PC-3 (cell line): ENCODE data around the gene MRPL27. TPM values are rescaled to one million over a fixed set of nuclear protein-coding genes. Genes with fewer than 3 reads are reported as not detected.

Experiments
- ATAC-seq: fragments of 200-7000 bp; cut with Tn5 transposase; 2 replicates; pipeline ENCODE4 v1.9.1; 2020; ENCODE audit warnings: mild to moderate bottlenecking, moderate library complexity
- BruUV-seq: library from RNA; stranded (reverse); fragments of 400-500 nt; replicated peaks from 2 replicates; lab custom pipeline; 2021; lab: Mats Ljungman, UMichigan
- CTCF ChIA-PET: fragments of 300-600 bp; sonication (Branson Sonifier 250); formaldehyde crosslinking; loops from one replicate; lab custom pipeline; 2022; ENCODE audit warnings: antibody characterized with exemption; lab: Charles Lee
- POLR2A ChIA-PET: fragments of 300-600 bp; sonication (Branson Sonifier 250); formaldehyde crosslinking; loops from one replicate; lab custom pipeline; 2022; ENCODE audit warnings: antibody characterized with exemption; ENCODE audit not compliant: unreplicated experiment; lab: Charles Lee
- DNase-seq: peaks from one replicate; pipeline ENCODE4 v3.0.0-alpha.2; 2015
- H2AFZ ChIP-seq: fragments of 300-600 bp; sonication (generic); 2 replicates; pipeline ENCODE4 v1.6.0; 2016; ENCODE audit warnings: antibody characterized with exemption, low read length
- H3F3A ChIP-seq: fragments of 300-600 bp; sonication (generic); one replicate; pipeline ENCODE4 v1.6.0; 2017; ENCODE audit warnings: antibody characterized with exemption, low read length, control low read depth, mild to moderate bottlenecking; ENCODE audit not compliant: unreplicated experiment
- H3K27ac ChIP-seq: fragments of 300-600 bp; sonication (generic); 2 replicates; pipeline ENCODE4 v1.5.1; 2016; ENCODE audit warnings: mild to moderate bottlenecking, low read length
- H3K27me3 ChIP-seq: fragments of 300-600 bp; sonication (generic); 2 replicates; pipeline ENCODE4 v1.6.1; 2016; ENCODE audit warnings: low read length, mixed read lengths
- H3K36me3 ChIP-seq: fragments of 300-600 bp; sonication (generic); 2 replicates; pipeline ENCODE4 v1.6.1; 2016; ENCODE audit warnings: low read depth, mixed run types, low read length, mixed read lengths
- H3K4me1 ChIP-seq: fragments of 300-600 bp; sonication (generic); 2 replicates; pipeline ENCODE4 v1.5.1; 2016; ENCODE audit warnings: low read length; ENCODE audit not compliant: insufficient read depth
- H3K4me2 ChIP-seq: fragments of 300-600 bp; sonication (generic); 2 replicates; pipeline ENCODE4 v1.6.0; 2016; ENCODE audit warnings: low read length
- H3K4me3 ChIP-seq: fragments of 300-600 bp; sonication (generic); 2 replicates; pipeline ENCODE4 v1.5.1; 2016; ENCODE audit warnings: mild to moderate bottlenecking, low read length, mixed read lengths
- H3K79me2 ChIP-seq: fragments of 300-600 bp; sonication (generic); 2 replicates; pipeline ENCODE4 v1.6.1; 2017; ENCODE audit warnings: low read length, mixed read lengths
- H3K9ac ChIP-seq: fragments of 300-600 bp; sonication (generic); 2 replicates; pipeline ENCODE4 v1.6.0; 2016; ENCODE audit warnings: mild to moderate bottlenecking, low read length
- H3K9me2 ChIP-seq: fragments of 300-600 bp; sonication (generic); replicated peaks from 2 replicates; pipeline ENCODE4 v1.6.1; 2016; ENCODE audit warnings: mixed run types, low read length, mixed read lengths
- H3K9me3 ChIP-seq: fragments of 300-600 bp; sonication (generic); 2 replicates; pipeline ENCODE4 v1.6.1; 2016; ENCODE audit warnings: low read length, mixed read lengths
- H4K20me1 ChIP-seq: fragments of 300-600 bp; sonication (generic); 2 replicates; pipeline ENCODE4 v1.6.1; 2016; ENCODE audit warnings: low read length, mixed read lengths
- EZH2 ChIP-seq: fragments of 300-600 bp; sonication (generic); IDR thresholded peaks from one replicate; pipeline ENCODE4 v1.6.1; 2017; ENCODE audit warnings: antibody characterized with exemption, mild to moderate bottlenecking, low read length; ENCODE audit not compliant: unreplicated experiment
- EZH2phosphoT487 ChIP-seq: fragments of 300-600 bp; sonication (generic); IDR thresholded peaks from 2 replicates; pipeline ENCODE4 v1.6.1; 2018; ENCODE audit warnings: mild to moderate bottlenecking, antibody characterized with exemption, low read length, borderline replicate concordance
- intact Hi-C: fragments of 100-400 bp; cut with micrococcal nuclease; formaldehyde crosslinking; loops from 2 replicates; pipeline ENCODE4 v1.9.0; 2023
- total RNA-seq: library from RNA; depleted of rRNA; stranded (reverse); fragments of >200 nt; gene quantifications from 2 replicates; pipeline ENCODE4 v1.2.3, GENCODE V29; 2014
- TF ChIP-seq, protein P1 (sequence below): fragments of 300-600 bp; sonication (generic); conservative IDR thresholded peaks from 2 replicates; pipeline ENCODE4 v1.5.1; 2017; ENCODE audit warnings: antibody characterized with exemption, low read depth, mild to moderate bottlenecking, low read length

Gene MRPL27
- total RNA-seq, 1 experiment from 2014 or later = 168 TPM

DNA sequence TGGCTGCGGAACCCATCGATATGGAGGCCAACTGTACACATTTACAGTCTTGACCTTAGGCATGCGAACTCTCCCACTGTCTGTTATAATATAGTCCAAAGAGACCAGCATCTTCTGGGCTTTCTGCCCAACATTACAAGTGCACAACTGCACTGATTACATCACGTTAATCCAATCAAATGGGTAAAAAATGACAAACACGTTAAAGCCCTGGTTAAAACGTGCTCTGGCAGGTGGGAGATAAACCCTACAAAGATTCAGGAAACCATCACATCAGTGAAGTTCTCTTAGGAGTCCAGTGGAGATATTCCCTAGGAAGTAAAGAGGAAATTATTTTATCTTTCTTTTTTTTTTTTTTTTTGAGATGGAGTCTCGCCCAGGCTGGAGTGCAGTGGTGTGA is 50.7 kb downstream of the MRPL27 start:
- TF ChIP-seq, protein P1, sequence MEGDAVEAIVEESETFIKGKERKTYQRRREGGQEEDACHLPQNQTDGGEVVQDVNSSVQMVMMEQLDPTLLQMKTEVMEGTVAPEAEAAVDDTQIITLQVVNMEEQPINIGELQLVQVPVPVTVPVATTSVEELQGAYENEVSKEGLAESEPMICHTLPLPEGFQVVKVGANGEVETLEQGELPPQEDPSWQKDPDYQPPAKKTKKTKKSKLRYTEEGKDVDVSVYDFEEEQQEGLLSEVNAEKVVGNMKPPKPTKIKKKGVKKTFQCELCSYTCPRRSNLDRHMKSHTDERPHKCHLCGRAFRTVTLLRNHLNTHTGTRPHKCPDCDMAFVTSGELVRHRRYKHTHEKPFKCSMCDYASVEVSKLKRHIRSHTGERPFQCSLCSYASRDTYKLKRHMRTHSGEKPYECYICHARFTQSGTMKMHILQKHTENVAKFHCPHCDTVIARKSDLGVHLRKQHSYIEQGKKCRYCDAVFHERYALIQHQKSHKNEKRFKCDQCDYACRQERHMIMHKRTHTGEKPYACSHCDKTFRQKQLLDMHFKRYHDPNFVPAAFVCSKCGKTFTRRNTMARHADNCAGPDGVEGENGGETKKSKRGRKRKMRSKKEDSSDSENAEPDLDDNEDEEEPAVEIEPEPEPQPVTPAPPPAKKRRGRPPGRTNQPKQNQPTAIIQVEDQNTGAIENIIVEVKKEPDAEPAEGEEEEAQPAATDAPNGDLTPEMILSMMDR = no peak
- TF ChIP-seq EZH2phosphoT487 = no peak
- TF ChIP-seq EZH2 = no peak
- H3K9me2 ChIP-seq = no peaks in the 10 kb centered on the region
- CTCF ChIA-PET = no interaction called here
- POLR2A ChIA-PET = interaction anchor here (0.6 kb wide), 1 partner anchor 24 kb away, joined by 3 read pairs; the partner anchor contains the start of gene XYLT2
- no TSS peak for BruUV-seq
- no peak overlapping the region for H3K9ac ChIP-seq
- no peaks in the 10 kb centered on the region for H3F3A ChIP-seq
- H2AFZ ChIP-seq = no peak overlapping the region
- no peak overlapping the region for H3K27ac ChIP-seq
- H3K36me3 ChIP-seq = no peaks in the 10 kb centered on the region
- no peaks in the 10 kb centered on the region for H3K9me3 ChIP-seq
- no peaks in the 10 kb centered on the region for H3K79me2 ChIP-seq
- H3K4me3 ChIP-seq = no peak overlapping the region
- intact Hi-C loops = no loop called here
- no peak for ATAC-seq
- H3K4me1 ChIP-seq = no peaks in the 10 kb centered on the region
- no peaks in the 10 kb centered on the region for H3K27me3 ChIP-seq
- no peaks in the 10 kb centered on the region for H4K20me1 ChIP-seq
- no peak for DNase-seq
- no peak overlapping the region for H3K4me2 ChIP-seq

DNA sequence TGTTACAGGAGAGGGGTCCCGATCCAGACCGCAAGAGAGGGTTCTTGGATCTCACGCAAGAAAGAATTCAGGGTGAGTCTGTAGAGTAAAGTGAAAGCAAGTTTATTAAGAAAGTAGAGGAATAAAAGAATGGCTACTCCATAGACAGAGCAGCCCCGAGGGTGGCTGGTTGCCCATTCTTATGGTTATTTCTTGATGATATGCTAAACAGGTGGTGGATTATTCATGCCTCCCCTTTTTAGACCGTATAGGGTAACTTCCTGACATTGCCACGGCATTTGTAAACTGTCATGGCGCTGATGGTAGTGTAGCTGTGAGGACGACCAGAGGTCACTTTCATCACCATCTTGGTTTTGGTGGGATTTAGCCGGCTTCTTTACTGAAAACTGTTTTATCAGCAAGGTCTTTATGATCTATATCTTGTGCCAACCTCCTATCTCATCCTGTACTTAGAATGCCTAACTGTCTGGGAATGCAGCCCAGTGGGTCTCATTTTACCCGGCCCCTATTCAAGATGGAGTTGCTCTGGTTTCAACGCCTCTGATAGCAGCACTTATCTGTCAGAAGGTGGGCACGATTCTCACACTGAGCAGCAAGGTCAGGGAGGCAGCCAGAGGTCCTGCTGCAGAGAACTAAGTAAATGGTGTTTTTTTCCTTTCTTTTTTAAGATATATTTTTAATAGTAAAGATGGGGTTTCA is 53.5 kb downstream of the MRPL27 start:
- Histone ChIP-seq H3K79me2 (no peaks in the 10 kb centered on the region), H3K4me2 (no peak overlapping the region), H3K9ac (no peak overlapping the region), H4K20me1 (no peaks in the 10 kb centered on the region), H2AFZ (no peak overlapping the region), H3F3A (no peaks in the 10 kb centered on the region), H3K9me2 (no peaks in the 10 kb centered on the region), H3K27ac (no peak overlapping the region), H3K9me3 (no peaks in the 10 kb centered on the region), H3K4me1 (no peaks in the 10 kb centered on the region), H3K36me3 (no peaks in the 10 kb centered on the region), H3K27me3 (peaks cover 3% of the 10 kb centered on the region; the same call in 1 of the 2 replicates), H3K4me3 (no peak overlapping the region)
- intact Hi-C loops = no loop called here
- ATAC-seq (no peak), DNase-seq (no peak)
- ChIA-PET POLR2A (no interaction called here), CTCF (no interaction called here)
- TF ChIP-seq EZH2phosphoT487 (no peak), EZH2 (no peak)
- TF ChIP-seq, protein P1 = no peak
- no TSS peak for BruUV-seq
